Neural cell (in vitro differentiated cells): ENCODE measurements around the gene EXOC8. TPM values are rescaled to one million over a fixed set of nuclear protein-coding genes. Genes with fewer than 3 reads are reported as not detected.

Experiments
- H2AFZ ChIP-seq: fragments of 200-600, 300-800 bp; sonication (generic), shearing (Covaris generic); 2 replicates; pipeline ENCODE4 v1.6.0; 2014; ENCODE audit warnings: low read depth, mild to moderate bottlenecking, antibody characterized with exemption, low read length, moderate library complexity
- H3F3A ChIP-seq: fragments of 200-600 bp; shearing (Covaris generic); 2 replicates; pipeline ENCODE4 v1.6.1; 2016; ENCODE audit warnings: mild to moderate bottlenecking, moderate library complexity, mixed read lengths, antibody characterized with exemption, low read length; ENCODE audit not compliant: insufficient read depth, poor library complexity, severe bottlenecking
- H3K27ac ChIP-seq: fragments of 200-600, 300-800 bp; sonication (generic), shearing (Covaris generic); 2 replicates; pipeline ENCODE4 v1.5.1; 2014; ENCODE audit warnings: mild to moderate bottlenecking, low read length, moderate library complexity
- H3K27me3 ChIP-seq: fragments of 300-800, 200-600 bp; sonication (generic), shearing (Covaris generic); 2 replicates; pipeline ENCODE4 v1.6.0; 2014; ENCODE audit warnings: mild to moderate bottlenecking, low read depth, low read length, moderate library complexity; ENCODE audit not compliant: insufficient read depth
- H3K36me3 ChIP-seq: fragments of 300-800, 200-600 bp; sonication (generic), shearing (Covaris generic); 2 replicates; pipeline ENCODE4 v1.5.1; 2014; ENCODE audit warnings: mild to moderate bottlenecking, antibody characterized with exemption, low read length, moderate library complexity; ENCODE audit not compliant: insufficient read depth
- H3K4me2 ChIP-seq: fragments of 300-800, 200-600 bp; sonication (generic), shearing (Covaris generic); 2 replicates; pipeline ENCODE4 v1.6.0; 2014; ENCODE audit warnings: mild to moderate bottlenecking, low read length
- H3K4me3 ChIP-seq: fragments of 300-800, 200-600 bp; sonication (generic), shearing (Covaris generic); 2 replicates; pipeline ENCODE4 v1.5.1; 2014; ENCODE audit warnings: mild to moderate bottlenecking, low read length, moderate library complexity
- H3K79me2 ChIP-seq: fragments of 200-600 bp; shearing (Covaris generic); replicated peaks from 2 replicates; pipeline ENCODE4 v1.6.0; 2014; ENCODE audit warnings: mild to moderate bottlenecking, low read length, moderate library complexity; ENCODE audit not compliant: insufficient read depth
- H3K9ac ChIP-seq: fragments of 300-800, 200-600 bp; sonication (generic), shearing (Covaris generic); 2 replicates; pipeline ENCODE4 v1.6.1; 2016; ENCODE audit warnings: mild to moderate bottlenecking, low read length, mixed read lengths
- H3K9me2 ChIP-seq: fragments of 200-600 bp; shearing (Covaris generic); 2 replicates; pipeline ENCODE4 v1.6.1; 2016; ENCODE audit warnings: mild to moderate bottlenecking, low read length, mixed read lengths; ENCODE audit not compliant: insufficient read depth
- H3K9me3 ChIP-seq: fragments of 200-600, 300-800 bp; sonication (generic), shearing (Covaris generic); 2 replicates; pipeline ENCODE4 v1.6.1; 2016; ENCODE audit warnings: mild to moderate bottlenecking, mixed run types, low read length, moderate library complexity, mixed read lengths
- H4K20me1 ChIP-seq: fragments of 200-600 bp; shearing (Covaris generic); 2 replicates; pipeline ENCODE4 v1.6.1; 2016; ENCODE audit warnings: mild to moderate bottlenecking, mixed run types; ENCODE audit not compliant: insufficient read depth
- EP300 ChIP-seq: fragments of 450-650 bp; conservative IDR thresholded peaks from 2 replicates; pipeline ENCODE4 v1.6.1; 2014; ENCODE audit warnings: antibody characterized with exemption, mild to moderate bottlenecking, moderate library complexity; ENCODE audit not compliant: poor library complexity, severe bottlenecking
- EZH2 ChIP-seq: fragments of 200-600, 300-800 bp; shearing (Covaris generic), sonication (generic); IDR thresholded peaks from 2 replicates; pipeline ENCODE4 v1.6.1; 2014; ENCODE audit warnings: antibody characterized with exemption, low read length, borderline replicate concordance, mild to moderate bottlenecking; ENCODE audit not compliant: insufficient read depth, poor library complexity, severe bottlenecking
- MXI1 ChIP-seq: fragments of 450-650 bp; conservative IDR thresholded peaks from 2 replicates; pipeline ENCODE4 v1.6.1; 2014; ENCODE audit warnings: antibody characterized with exemption, mild to moderate bottlenecking; ENCODE audit not compliant: poor library complexity, severe bottlenecking
- POLR2AphosphoS5 ChIP-seq: IDR thresholded peaks from 2 replicates; pipeline ENCODE4 v1.6.1; 2012
- RAD21 ChIP-seq: fragments of 450-650 bp; conservative IDR thresholded peaks from 2 replicates; pipeline ENCODE4 v1.6.1; 2014; ENCODE audit warnings: antibody characterized with exemption, mild to moderate bottlenecking, moderate library complexity
- SMC3 ChIP-seq: fragments of 450-650 bp; conservative IDR thresholded peaks from 2 replicates; pipeline ENCODE4 v1.6.1; 2014; ENCODE audit warnings: antibody characterized with exemption, mild to moderate bottlenecking, moderate library complexity; ENCODE audit not compliant: poor library complexity
- TAF1 ChIP-seq: IDR thresholded peaks from 2 replicates; pipeline ENCODE4 v1.6.1; 2012; ENCODE audit warnings: low read depth
- polyA plus RNA-seq: library from polyadenylated mRNA; depleted of rRNA; stranded (reverse); fragments of >200 nt; gene quantifications from 2 replicates; pipeline ENCODE4 v1.2.3, GENCODE V29; 2014
- TF ChIP-seq, protein P1 (sequence below): IDR thresholded peaks from 2 replicates; pipeline ENCODE4 v1.6.1; 2012; ENCODE audit warnings: borderline replicate concordance

The EXOC8 gene
- polyA plus RNA-seq, 1 donor from 2014 or later: 12.9 TPM

DNA sequence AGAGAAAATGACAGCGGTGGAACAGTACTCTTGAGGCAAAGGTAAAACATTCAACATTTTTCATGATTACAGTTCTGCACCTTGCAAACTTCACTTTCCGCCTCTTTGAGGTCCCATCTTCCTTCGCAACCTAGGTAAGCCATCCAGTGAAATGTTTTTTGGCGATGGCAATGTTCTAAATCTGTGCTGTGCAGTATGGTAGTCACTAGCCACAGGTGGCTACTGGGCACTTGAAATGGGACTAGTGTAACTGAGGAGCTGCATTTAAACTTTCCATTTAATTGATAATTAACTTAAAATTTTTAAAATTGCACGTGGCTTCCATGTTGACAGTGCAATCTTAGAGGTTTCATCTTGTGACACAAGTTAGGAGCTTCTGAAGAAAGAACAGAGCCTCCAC lies 13.0 kb downstream of the EXOC8 start:
- Histone ChIP-seq H3K79me2 (no peaks in the 10 kb centered on the region), H3K9ac (no peak overlapping the region), H3K27ac (no peak overlapping the region), H2AFZ (no peak overlapping the region), H3K9me2 (no peaks in the 10 kb centered on the region), H3F3A (no peaks in the 10 kb centered on the region), H4K20me1 (no peaks in the 10 kb centered on the region), H3K27me3 (no peaks in the 10 kb centered on the region), H3K9me3 (no peaks in the 10 kb centered on the region), H3K4me3 (no peak overlapping the region), H3K4me2 (no peak overlapping the region), H3K36me3 (no peaks in the 10 kb centered on the region)
- TF ChIP-seq, protein P1, sequence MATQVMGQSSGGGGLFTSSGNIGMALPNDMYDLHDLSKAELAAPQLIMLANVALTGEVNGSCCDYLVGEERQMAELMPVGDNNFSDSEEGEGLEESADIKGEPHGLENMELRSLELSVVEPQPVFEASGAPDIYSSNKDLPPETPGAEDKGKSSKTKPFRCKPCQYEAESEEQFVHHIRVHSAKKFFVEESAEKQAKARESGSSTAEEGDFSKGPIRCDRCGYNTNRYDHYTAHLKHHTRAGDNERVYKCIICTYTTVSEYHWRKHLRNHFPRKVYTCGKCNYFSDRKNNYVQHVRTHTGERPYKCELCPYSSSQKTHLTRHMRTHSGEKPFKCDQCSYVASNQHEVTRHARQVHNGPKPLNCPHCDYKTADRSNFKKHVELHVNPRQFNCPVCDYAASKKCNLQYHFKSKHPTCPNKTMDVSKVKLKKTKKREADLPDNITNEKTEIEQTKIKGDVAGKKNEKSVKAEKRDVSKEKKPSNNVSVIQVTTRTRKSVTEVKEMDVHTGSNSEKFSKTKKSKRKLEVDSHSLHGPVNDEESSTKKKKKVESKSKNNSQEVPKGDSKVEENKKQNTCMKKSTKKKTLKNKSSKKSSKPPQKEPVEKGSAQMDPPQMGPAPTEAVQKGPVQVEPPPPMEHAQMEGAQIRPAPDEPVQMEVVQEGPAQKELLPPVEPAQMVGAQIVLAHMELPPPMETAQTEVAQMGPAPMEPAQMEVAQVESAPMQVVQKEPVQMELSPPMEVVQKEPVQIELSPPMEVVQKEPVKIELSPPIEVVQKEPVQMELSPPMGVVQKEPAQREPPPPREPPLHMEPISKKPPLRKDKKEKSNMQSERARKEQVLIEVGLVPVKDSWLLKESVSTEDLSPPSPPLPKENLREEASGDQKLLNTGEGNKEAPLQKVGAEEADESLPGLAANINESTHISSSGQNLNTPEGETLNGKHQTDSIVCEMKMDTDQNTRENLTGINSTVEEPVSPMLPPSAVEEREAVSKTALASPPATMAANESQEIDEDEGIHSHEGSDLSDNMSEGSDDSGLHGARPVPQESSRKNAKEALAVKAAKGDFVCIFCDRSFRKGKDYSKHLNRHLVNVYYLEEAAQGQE: no peak
- no peak for TF ChIP-seq MXI1

DNA sequence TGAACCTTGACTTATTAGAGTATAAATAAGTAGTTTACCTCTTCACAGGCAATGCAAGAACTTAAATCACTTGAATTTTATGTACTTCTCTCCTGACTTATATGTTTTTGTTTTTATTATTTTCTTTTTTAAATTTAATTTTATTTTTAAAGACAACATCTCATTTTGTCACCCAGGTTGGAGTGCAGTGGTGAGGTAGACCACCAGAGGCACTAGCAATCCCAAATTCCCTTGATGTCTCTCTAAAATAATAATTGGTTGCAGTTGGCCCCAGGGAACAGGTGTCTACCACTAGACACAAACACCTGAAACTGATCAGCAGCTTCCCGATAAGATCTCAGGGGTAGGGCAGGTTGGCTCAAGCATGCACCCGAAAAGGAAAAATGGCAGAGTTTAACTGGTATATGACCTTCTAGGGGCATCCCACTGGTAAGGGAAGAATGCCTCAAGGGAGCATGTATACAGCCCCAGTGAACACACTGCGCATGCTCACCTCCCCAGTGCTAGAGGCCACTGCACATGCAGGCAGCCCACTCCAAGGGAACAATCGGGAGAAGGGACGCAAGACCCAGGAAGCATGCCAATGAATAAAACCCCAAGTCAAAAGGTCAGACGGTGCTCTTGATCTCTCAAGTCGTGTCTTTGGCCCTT lies 14.6 kb downstream of the EXOC8 start:
- H3K4me2 ChIP-seq: no peak overlapping the region

DNA sequence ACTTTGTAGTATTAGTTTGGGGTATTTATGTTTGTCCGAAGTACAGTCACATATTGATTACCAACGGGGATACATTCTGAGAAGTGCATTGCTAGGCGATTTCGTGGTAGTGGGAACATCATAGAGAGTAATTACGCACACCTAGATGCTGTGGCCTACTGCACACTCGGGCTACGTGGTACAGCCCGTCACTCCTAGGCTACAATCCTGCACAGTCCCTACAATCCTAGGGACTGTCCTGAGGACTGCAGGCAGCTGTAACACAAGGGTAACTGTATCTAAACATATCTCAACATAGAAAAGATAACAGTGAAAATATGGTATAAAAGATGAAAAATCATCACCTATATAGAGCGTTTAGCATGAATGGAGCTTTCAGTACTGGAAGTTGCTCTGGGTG lies 18.6 kb downstream of the EXOC8 start:
- Histone ChIP-seq H3F3A (no peaks in the 10 kb centered on the region), H3K27me3 (no peaks in the 10 kb centered on the region)

More for the DNA sequence above, 14.6 kb downstream of the EXOC8 start:
- Histone ChIP-seq H3K4me3 (no peak overlapping the region), H3K27ac (no peak overlapping the region), H3K27me3 (no peaks in the 10 kb centered on the region), H3K79me2 (no peaks in the 10 kb centered on the region), H3K36me3 (no peaks in the 10 kb centered on the region), H3K9me3 (no peaks in the 10 kb centered on the region), H3K9ac (no peak overlapping the region), H2AFZ (no peak overlapping the region), H3F3A (no peaks in the 10 kb centered on the region), H4K20me1 (no peaks in the 10 kb centered on the region), H3K9me2 (no peaks in the 10 kb centered on the region)
- TF ChIP-seq, protein P1: no peak
- no peak for TF ChIP-seq TAF1
- TF ChIP-seq POLR2AphosphoS5: no peak
- TF ChIP-seq MXI1: no peak

More for the DNA sequence above, 18.6 kb downstream of the EXOC8 start:
- H3K27ac ChIP-seq: no peak overlapping the region
- no peak overlapping the region for H3K9ac ChIP-seq
- no peaks in the 10 kb centered on the region for H3K9me3 ChIP-seq
- TF ChIP-seq EZH2 (no peak), EP300 (no peak), MXI1 (no peak), SMC3 (no peak), RAD21 (no peak)
- TF ChIP-seq, protein P1: no peak
- H3K4me3 ChIP-seq: no peak overlapping the region
- H3K4me2 ChIP-seq: no peak overlapping the region
- no peaks in the 10 kb centered on the region for H3K9me2 ChIP-seq
- no peaks in the 10 kb centered on the region for H3K79me2 ChIP-seq
- H3K36me3 ChIP-seq: no peaks in the 10 kb centered on the region
- no peak overlapping the region for H2AFZ ChIP-seq
- no peaks in the 10 kb centered on the region for H4K20me1 ChIP-seq
